OCI-LY7 (cell line): Measurements from ENCODE around the gene FGF1.

Experiments
- CTCF ChIP-seq: fragments of 200-600 bp; sonication (generic); conservative IDR thresholded peaks from 2 replicates; pipeline ENCODE4 v1.5.1; 2014; ENCODE audit warnings: mild to moderate bottlenecking, antibody characterized with exemption, low read length, moderate library complexity, mixed read lengths
- EZH2phosphoT487 ChIP-seq: fragments of 200-600 bp; sonication (generic); IDR thresholded peaks from 2 replicates; pipeline ENCODE4 v1.6.1; 2018; ENCODE audit warnings: low read depth, borderline replicate concordance, mild to moderate bottlenecking, mixed run types, antibody characterized with exemption, low read length, moderate library complexity, mixed read lengths

- no peak for TF ChIP-seq CTCF
- no peak for TF ChIP-seq EZH2phosphoT487
Observed at GRCh38 chr5:142660731-142661130, 25.2 kb downstream of the FGF1 start.
